ENCODE results near the gene NLGN4X. TPM values are rescaled to one million over a fixed set of nuclear protein-coding genes. Genes with fewer than 3 reads are reported as not detected.

NLGN4X gene
- polyA plus RNA-seq, 3 donors = not detected

DNA sequence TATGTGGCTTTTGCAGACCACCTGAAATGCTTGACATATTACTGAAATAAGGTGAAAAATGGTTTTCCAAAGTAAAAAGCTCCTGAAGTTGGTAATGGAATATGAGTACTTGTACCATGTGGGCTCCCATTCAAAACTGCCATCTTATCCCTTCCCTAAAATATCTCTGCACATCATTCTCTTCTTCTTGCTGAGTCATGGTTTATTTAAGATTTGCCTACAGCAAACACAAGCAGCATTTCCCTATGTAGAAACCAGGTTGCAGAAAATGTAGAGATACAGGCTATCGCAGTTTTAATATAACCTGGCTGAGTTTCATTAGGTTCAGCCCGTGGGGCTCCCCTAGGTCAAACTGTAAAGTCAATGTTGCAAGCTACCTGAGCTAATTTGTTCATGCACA is 270.1 kb downstream of the NLGN4X start:
- intact Hi-C loops (cut with micrococcal nuclease) = no loop called here

DNA sequence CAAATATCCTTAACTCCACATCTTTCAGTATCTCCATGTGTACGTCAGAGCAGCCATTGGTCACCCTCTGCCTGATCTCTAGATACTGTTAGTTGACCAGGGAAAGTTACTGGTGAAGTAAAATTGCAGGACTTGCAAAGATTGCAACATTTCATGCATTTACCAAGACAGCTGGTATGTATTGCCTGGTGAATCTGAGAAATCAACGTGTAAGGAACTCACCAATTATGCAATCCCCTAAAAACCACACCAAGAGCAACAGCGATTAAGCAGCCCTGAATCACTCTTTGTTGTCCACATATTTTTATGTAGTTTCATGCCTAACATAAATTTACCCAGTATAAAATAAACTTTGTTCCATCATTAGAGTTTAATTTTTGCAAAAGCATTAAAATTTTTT is 271.2 kb downstream of the NLGN4X start:
- Mint-ChIP-seq H3K4me3 (no peak overlapping the region), H3K27ac (no peak overlapping the region), H3K36me3 (no peaks in the 10 kb centered on the region), H3K9me3 (peaks cover 0 to under 1% (median 0%) of the 10 kb centered on the region in 7 donors), H3K27me3 (ENCODE audit: low read depth in 3 of 3) (peaks cover 0 to 1% (median 0%) of the 10 kb centered on the region in 3 donors), H3K4me1 (no peaks in the 10 kb centered on the region)
- Histone ChIP-seq H3K4me3 (replicated peaks in 1 of 3; ENCODE audit: low read depth in 2 of 3, low read length in 3 of 3) (no peak overlapping the region), H3K9ac (ENCODE audit: insufficient read depth, low read length, poor library complexity, severe bottlenecking) (no peak overlapping the region), H3K36me3 (replicated peaks in 1 of 2; ENCODE audit: control insufficient read depth in 1 of 2, insufficient read depth in 2 of 2, low read length in 2 of 2) (no peaks in the 10 kb centered on the region), H3K4me2 (replicated peaks; ENCODE audit: extremely low read depth, low read length, poor library complexity, severe bottlenecking) (no peak overlapping the region), H3K79me2 (ENCODE audit: insufficient read depth, low read length) (no peaks in the 10 kb centered on the region), H3K4me1 (ENCODE audit: control insufficient read depth in 1 of 2, insufficient read depth in 2 of 2, low read length in 2 of 2) (no peaks in the 10 kb centered on the region), H3K27me3 (ENCODE audit: control insufficient read depth in 2 of 2, insufficient read depth in 2 of 2, low read length in 2 of 2) (no peaks in the 10 kb centered on the region), H3K9me3 (replicated peaks in 1 of 2; ENCODE audit: control insufficient read depth in 1 of 2, insufficient read depth in 1 of 2, low read length in 2 of 2) (no peaks in the 10 kb centered on the region), H3K27ac (ENCODE audit: low read depth in 1 of 2, low read length in 2 of 2) (no peak overlapping the region), H2AFZ (ENCODE audit: insufficient read depth, low read depth, low read length, poor library complexity, severe bottlenecking) (no peak overlapping the region), H4K20me1 (ENCODE audit: insufficient read depth, low read length) (no peaks in the 10 kb centered on the region)
- TF ChIP-seq, protein P1, sequence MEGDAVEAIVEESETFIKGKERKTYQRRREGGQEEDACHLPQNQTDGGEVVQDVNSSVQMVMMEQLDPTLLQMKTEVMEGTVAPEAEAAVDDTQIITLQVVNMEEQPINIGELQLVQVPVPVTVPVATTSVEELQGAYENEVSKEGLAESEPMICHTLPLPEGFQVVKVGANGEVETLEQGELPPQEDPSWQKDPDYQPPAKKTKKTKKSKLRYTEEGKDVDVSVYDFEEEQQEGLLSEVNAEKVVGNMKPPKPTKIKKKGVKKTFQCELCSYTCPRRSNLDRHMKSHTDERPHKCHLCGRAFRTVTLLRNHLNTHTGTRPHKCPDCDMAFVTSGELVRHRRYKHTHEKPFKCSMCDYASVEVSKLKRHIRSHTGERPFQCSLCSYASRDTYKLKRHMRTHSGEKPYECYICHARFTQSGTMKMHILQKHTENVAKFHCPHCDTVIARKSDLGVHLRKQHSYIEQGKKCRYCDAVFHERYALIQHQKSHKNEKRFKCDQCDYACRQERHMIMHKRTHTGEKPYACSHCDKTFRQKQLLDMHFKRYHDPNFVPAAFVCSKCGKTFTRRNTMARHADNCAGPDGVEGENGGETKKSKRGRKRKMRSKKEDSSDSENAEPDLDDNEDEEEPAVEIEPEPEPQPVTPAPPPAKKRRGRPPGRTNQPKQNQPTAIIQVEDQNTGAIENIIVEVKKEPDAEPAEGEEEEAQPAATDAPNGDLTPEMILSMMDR (IDR thresholded peaks at IDR 0.05) = no peak
- no CpG with 5 or more reads among the region's 3 CpGs for WGBS (ENCODE audit: insufficient coverage)
- no peak for DNase-seq
- intact Hi-C loops (cut with micrococcal nuclease) = no loop called here

More for the DNA sequence above, 270.1 kb downstream of the NLGN4X start:
- no peak overlapping the region for H3K9ac ChIP-seq (ENCODE audit: insufficient read depth, low read length, poor library complexity, severe bottlenecking)
- H3K79me2 ChIP-seq (ENCODE audit: insufficient read depth, low read length) = no peaks in the 10 kb centered on the region
- no peaks in the 10 kb centered on the region for H3K36me3 Mint-ChIP-seq
- TF ChIP-seq, protein P1 (IDR thresholded peaks at IDR 0.05) = no peak
- H3K4me3 Mint-ChIP-seq = no peak overlapping the region
- no peak overlapping the region for H3K27ac Mint-ChIP-seq
- peaks cover 0 to 2% (median 0%) of the 10 kb centered on the region in 7 donors for H3K9me3 Mint-ChIP-seq
- no peak overlapping the region for H3K4me2 ChIP-seq (replicated peaks; ENCODE audit: extremely low read depth, low read length, poor library complexity, severe bottlenecking)
- peaks cover 0 to 1% (median 0%) of the 10 kb centered on the region in 3 donors for H3K27me3 Mint-ChIP-seq (ENCODE audit: low read depth in 3 of 3)
- no peaks in the 10 kb centered on the region for H3K27me3 ChIP-seq (ENCODE audit: control insufficient read depth in 2 of 2, insufficient read depth in 2 of 2, low read length in 2 of 2)
- WGBS (ENCODE audit: insufficient coverage) = no CpG with 5 or more reads among the region's 2 CpGs
- H4K20me1 ChIP-seq (ENCODE audit: insufficient read depth, low read length) = no peaks in the 10 kb centered on the region
- H3K4me1 Mint-ChIP-seq = no peaks in the 10 kb centered on the region
- no peak overlapping the region for H2AFZ ChIP-seq (ENCODE audit: insufficient read depth, low read depth, low read length, poor library complexity, severe bottlenecking)
- H3K36me3 ChIP-seq (replicated peaks in 1 of 2; ENCODE audit: control insufficient read depth in 1 of 2, insufficient read depth in 2 of 2, low read length in 2 of 2) = no peaks in the 10 kb centered on the region
- no peaks in the 10 kb centered on the region for H3K4me1 ChIP-seq (ENCODE audit: control insufficient read depth in 1 of 2, insufficient read depth in 2 of 2, low read length in 2 of 2)
- no peak overlapping the region for H3K4me3 ChIP-seq (replicated peaks in 1 of 3; ENCODE audit: low read depth in 2 of 3, low read length in 3 of 3)
- DNase-seq = no peak
- no peaks in the 10 kb centered on the region for H3K9me3 ChIP-seq (replicated peaks in 1 of 2; ENCODE audit: control insufficient read depth in 1 of 2, insufficient read depth in 1 of 2, low read length in 2 of 2)
- no peak overlapping the region for H3K27ac ChIP-seq (ENCODE audit: low read depth in 1 of 2, low read length in 2 of 2)

Data from CD14-positive monocyte (primary cell).